NCI-H146 (cell line): Measurements from ENCODE around the gene TTC7B.

Experiments used
- DNase-seq: peaks from one replicate; lab custom pipeline; 2025; lab: John Stamatoyannopoulos, UW

Gene TTC7B

GRCh38 chr14:90741682-90741946 lies 74.6 kb downstream of the TTC7B start:
- no peak for DNase-seq

GRCh38 chr14:90740946-90741681 lies 75.1 kb downstream of the TTC7B start:
- DNase-seq: no peak

GRCh38 chr14:90740081-90740480 lies 76.1 kb downstream of the TTC7B start:
- no peak for DNase-seq

GRCh38 chr14:90739318-90740068 lies 76.7 kb downstream of the TTC7B start:
- DNase-seq: no peak

- no peak for DNase-seq
These were observed 83.0 kb downstream of the TTC7B start for GRCh38 chr14:90733139-90733808.

GRCh38 chr14:90732718-90733117 lies 83.5 kb downstream of the TTC7B start:
- DNase-seq: no peak

GRCh38 chr14:90732139-90732538 lies 84.1 kb downstream of the TTC7B start:
- no peak for DNase-seq

- no peak for DNase-seq
These were observed 84.7 kb downstream of the TTC7B start for GRCh38 chr14:90731487-90731886.

GRCh38 chr14:90730206-90730766 lies 85.9 kb downstream of the TTC7B start:
- no peak for DNase-seq

- DNase-seq: no peak
These were observed 87.3 kb downstream of the TTC7B start for GRCh38 chr14:90728951-90729350.

GRCh38 chr14:90727082-90727481 lies 89.1 kb downstream of the TTC7B start:
- DNase-seq: no peak

GRCh38 chr14:90726656-90727055 lies 89.6 kb downstream of the TTC7B start:
- peak; percentile 63 for DNase-seq

GRCh38 chr14:90724866-90725265 lies 91.4 kb downstream of the TTC7B start:
- DNase-seq: no peak

GRCh38 chr14:90722590-90722989 lies 93.6 kb downstream of the TTC7B start:
- DNase-seq: no peak

- no peak for DNase-seq
These were observed 94.5 kb downstream of the TTC7B start for GRCh38 chr14:90721619-90722305.

GRCh38 chr14:90720832-90721231 lies 95.4 kb downstream of the TTC7B start:
- DNase-seq: no peak

GRCh38 chr14:90720336-90720735 lies 95.9 kb downstream of the TTC7B start:
- peak; percentile 23 for DNase-seq

- no peak for DNase-seq
These were observed 98.3 kb downstream of the TTC7B start for GRCh38 chr14:90717916-90718315.

- no peak for DNase-seq
These were observed 100.2 kb downstream of the TTC7B start for GRCh38 chr14:90715993-90716392.

GRCh38 chr14:90715495-90715894 lies 100.7 kb downstream of the TTC7B start:
- no peak for DNase-seq

GRCh38 chr14:90714811-90715210 lies 101.4 kb downstream of the TTC7B start:
- DNase-seq: no peak

- DNase-seq: no peak
These were observed 111.4 kb downstream of the TTC7B start for GRCh38 chr14:90704738-90705392.
